ENCODE measurements around the gene COL12A1. TPM values are rescaled to one million over a fixed set of nuclear protein-coding genes. Genes with fewer than 3 reads are reported as not detected.

Gene COL12A1
- total and polyA plus RNA-seq, 5 donors from 2014 or later, result 0.37 TPM; not detected in 4

DNA sequence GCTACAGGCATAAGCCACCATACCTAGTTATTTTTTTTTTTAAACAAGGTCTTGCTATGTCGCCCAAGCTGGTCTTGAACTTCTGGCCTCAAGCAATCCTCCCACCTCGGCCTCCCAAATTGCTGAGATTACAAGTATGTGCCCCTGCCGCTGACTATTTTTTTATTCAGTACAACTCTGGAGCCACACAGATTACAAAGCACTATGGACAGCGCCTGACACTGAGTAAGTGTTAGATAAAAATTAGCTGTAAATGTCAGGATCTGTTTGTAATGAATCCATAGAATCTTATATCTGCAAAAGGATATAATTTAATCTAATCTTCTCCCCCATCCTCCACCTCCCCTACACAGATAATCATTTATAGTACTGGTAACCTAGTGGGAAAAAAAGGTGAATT lies 15.3 kb upstream of the COL12A1 start:
- Mint-ChIP-seq H3K4me3 (no peak overlapping the region), H3K27ac (no peak overlapping the region), H3K4me1 (no peaks in the 10 kb centered on the region), H3K27me3 (peaks cover 40% of the 10 kb centered on the region), H3K36me3 (no peaks in the 10 kb centered on the region), H3K9me3 (no peaks in the 10 kb centered on the region)
- H3K27me3 ChIP-seq (ENCODE audit: control insufficient read depth, insufficient read depth, low read length), result peaks cover 23% of the 10 kb centered on the region
- no peak overlapping the region for H3K4me3 ChIP-seq (ENCODE audit: low read depth, low read length)
- DNase-seq (no peak), ATAC-seq (ENCODE audit: low read depth in 2 of 2) (no peak)
- no peak overlapping the region for H3K27ac ChIP-seq (ENCODE audit: insufficient read depth, low read length, poor library complexity, severe bottlenecking)
- no peaks in the 10 kb centered on the region for H3K36me3 ChIP-seq (ENCODE audit: control insufficient read depth, insufficient read depth, low read length)
- H3K9me3 ChIP-seq (ENCODE audit: control insufficient read depth in 2 of 2, low read length in 2 of 2), result no peaks in the 10 kb centered on the region
- H3K4me1 ChIP-seq (ENCODE audit: control insufficient read depth, insufficient read depth, low read length, poor library complexity, severe bottlenecking), result no peaks in the 10 kb centered on the region

GRCh38 chr6:75220357-75220756 lies 14.5 kb upstream of the COL12A1 start:
- Mint-ChIP-seq H3K36me3 (no peaks in the 10 kb centered on the region), H3K27me3 (peaks cover 40% of the 10 kb centered on the region), H3K9me3 (no peaks in the 10 kb centered on the region), H3K4me3 (no peak overlapping the region), H3K4me1 (no peaks in the 10 kb centered on the region), H3K27ac (no peak overlapping the region)
- Histone ChIP-seq H3K36me3 (ENCODE audit: control insufficient read depth, insufficient read depth, low read length) (no peaks in the 10 kb centered on the region), H3K4me1 (ENCODE audit: control insufficient read depth, insufficient read depth, low read length, poor library complexity, severe bottlenecking) (no peaks in the 10 kb centered on the region), H3K27ac (ENCODE audit: insufficient read depth, low read length, poor library complexity, severe bottlenecking) (no peak overlapping the region), H3K4me3 (ENCODE audit: low read depth, low read length) (no peak overlapping the region), H3K27me3 (ENCODE audit: control insufficient read depth, insufficient read depth, low read length) (peaks cover 23% of the 10 kb centered on the region), H3K9me3 (ENCODE audit: control insufficient read depth in 2 of 2, low read length in 2 of 2) (no peaks in the 10 kb centered on the region)
- DNase-seq, result no peak
- no peak for ATAC-seq (ENCODE audit: low read depth in 2 of 2)

- H3K4me1 Mint-ChIP-seq, result no peaks in the 10 kb centered on the region
Measured at GRCh38 chr6:75219263-75219662, 13.4 kb upstream of the COL12A1 start.

DNA sequence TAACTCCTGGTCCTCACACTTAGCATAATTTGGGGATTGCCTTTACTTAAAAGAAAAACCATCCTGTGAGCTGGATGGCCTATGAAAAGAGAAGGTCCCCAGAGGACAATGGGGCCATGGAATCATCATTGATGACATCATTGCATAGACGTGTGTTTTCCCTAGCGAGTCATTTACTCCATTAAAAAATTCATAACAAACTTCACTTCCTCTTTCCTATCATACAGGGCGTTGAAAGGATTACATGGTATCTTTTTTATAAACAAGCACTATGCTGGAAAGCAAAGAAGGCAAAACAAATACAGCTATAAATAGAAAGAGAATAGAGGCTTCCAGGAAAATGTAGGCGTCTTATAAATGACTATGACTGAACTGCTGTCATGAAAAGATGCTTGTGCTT lies 11.3 kb upstream of the COL12A1 start:
- H3K27me3 Mint-ChIP-seq, result peaks cover 38% of the 10 kb centered on the region
- no peaks in the 10 kb centered on the region for H3K4me1 ChIP-seq (ENCODE audit: control insufficient read depth, insufficient read depth, low read length, poor library complexity, severe bottlenecking)
- H3K27me3 ChIP-seq (ENCODE audit: control insufficient read depth, insufficient read depth, low read length), result peaks cover 17% of the 10 kb centered on the region
- no peaks in the 10 kb centered on the region for H3K36me3 Mint-ChIP-seq
- no peak overlapping the region for H3K27ac Mint-ChIP-seq
- H3K4me3 ChIP-seq (ENCODE audit: low read depth, low read length), result no peak overlapping the region
- H3K27ac ChIP-seq (ENCODE audit: insufficient read depth, low read length, poor library complexity, severe bottlenecking), result no peak overlapping the region
- no peak for ATAC-seq (ENCODE audit: low read depth in 2 of 2)
- H3K4me1 Mint-ChIP-seq, result no peaks in the 10 kb centered on the region
- no peak overlapping the region for H3K4me3 Mint-ChIP-seq
- H3K9me3 ChIP-seq (ENCODE audit: control insufficient read depth in 2 of 2, low read length in 2 of 2), result no peaks in the 10 kb centered on the region
- no peak for DNase-seq
- H3K36me3 ChIP-seq (ENCODE audit: control insufficient read depth, insufficient read depth, low read length), result no peaks in the 10 kb centered on the region
- H3K9me3 Mint-ChIP-seq, result no peaks in the 10 kb centered on the region

More at GRCh38 chr6:75219263-75219662, 13.4 kb upstream of the COL12A1 start:
- Mint-ChIP-seq H3K9me3 (no peaks in the 10 kb centered on the region), H3K4me3 (no peak overlapping the region), H3K27me3 (peaks cover 31% of the 10 kb centered on the region), H3K36me3 (no peaks in the 10 kb centered on the region), H3K27ac (no peak overlapping the region)
- DNase-seq (no peak), ATAC-seq (ENCODE audit: low read depth in 2 of 2) (no peak)
- peaks cover 24% of the 10 kb centered on the region for H3K27me3 ChIP-seq (ENCODE audit: control insufficient read depth, insufficient read depth, low read length)
- H3K4me1 ChIP-seq (ENCODE audit: control insufficient read depth, insufficient read depth, low read length, poor library complexity, severe bottlenecking), result no peaks in the 10 kb centered on the region
- H3K4me3 ChIP-seq (ENCODE audit: low read depth, low read length), result no peak overlapping the region
- no peaks in the 10 kb centered on the region for H3K36me3 ChIP-seq (ENCODE audit: control insufficient read depth, insufficient read depth, low read length)
- H3K9me3 ChIP-seq (ENCODE audit: control insufficient read depth in 2 of 2, low read length in 2 of 2), result no peaks in the 10 kb centered on the region
- H3K27ac ChIP-seq (ENCODE audit: insufficient read depth, low read length, poor library complexity, severe bottlenecking), result no peak overlapping the region

DNA sequence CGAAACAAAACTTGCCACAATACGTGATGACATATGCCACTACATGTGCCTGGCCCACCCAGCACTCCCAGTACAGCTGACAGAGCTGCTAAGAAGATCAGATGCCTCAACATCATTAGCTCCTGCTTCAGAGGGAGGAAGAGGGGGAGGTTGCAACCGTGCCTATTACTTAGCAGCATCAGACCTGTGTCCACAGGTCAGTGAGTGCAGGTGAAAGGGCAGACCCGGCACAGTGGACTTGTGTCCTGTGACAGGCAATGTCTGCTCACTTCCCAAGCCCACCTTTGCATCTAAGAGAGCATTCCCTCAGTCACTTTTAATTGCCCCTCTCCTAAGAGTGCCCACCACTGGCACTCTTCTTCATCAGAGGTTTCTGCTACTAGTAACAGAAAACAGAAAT lies 9.4 kb upstream of the COL12A1 start:
- Mint-ChIP-seq H3K36me3 (no peaks in the 10 kb centered on the region), H3K4me1 (peaks cover 0 to 8% (median 3%) of the 10 kb centered on the region in 4 donors), H3K27me3 (peaks cover 50% of the 10 kb centered on the region), H3K27ac (no peak overlapping the region), H3K9me3 (no peaks in the 10 kb centered on the region), H3K4me3 (no peak overlapping the region)
- H3K27me3 ChIP-seq (ENCODE audit: control insufficient read depth, insufficient read depth, low read length), result peaks cover 11% of the 10 kb centered on the region
- H3K27ac ChIP-seq (ENCODE audit: insufficient read depth, low read length, poor library complexity, severe bottlenecking), result no peak overlapping the region
- ATAC-seq (ENCODE audit: low read depth in 2 of 2) (no peak), DNase-seq (no peak)
- H3K4me1 ChIP-seq (ENCODE audit: control insufficient read depth, insufficient read depth, low read length, poor library complexity, severe bottlenecking), result no peaks in the 10 kb centered on the region
- no peak overlapping the region for H3K4me3 ChIP-seq (ENCODE audit: low read depth, low read length)
- H3K9me3 ChIP-seq (ENCODE audit: control insufficient read depth in 2 of 2, low read length in 2 of 2), result no peaks in the 10 kb centered on the region
- H3K36me3 ChIP-seq (ENCODE audit: control insufficient read depth, insufficient read depth, low read length), result no peaks in the 10 kb centered on the region

- H3K4me1 ChIP-seq (ENCODE audit: control insufficient read depth, insufficient read depth, low read length, poor library complexity, severe bottlenecking), result peaks cover 4% of the 10 kb centered on the region
- no peak overlapping the region for H3K27ac ChIP-seq (ENCODE audit: insufficient read depth, low read length, poor library complexity, severe bottlenecking)
- Mint-ChIP-seq H3K9me3 (no peaks in the 10 kb centered on the region), H3K36me3 (no peaks in the 10 kb centered on the region), H3K4me1 (peaks cover 5 to 17% (median 8%) of the 10 kb centered on the region in 4 donors), H3K27ac (no peak overlapping the region), H3K27me3 (peaks cover 52% of the 10 kb centered on the region), H3K4me3 (no peak overlapping the region)
- ATAC-seq (ENCODE audit: low read depth in 2 of 2) (no peak), DNase-seq (no peak)
- peaks cover 10% of the 10 kb centered on the region for H3K27me3 ChIP-seq (ENCODE audit: control insufficient read depth, insufficient read depth, low read length)
- no peaks in the 10 kb centered on the region for H3K36me3 ChIP-seq (ENCODE audit: control insufficient read depth, insufficient read depth, low read length)
- H3K9me3 ChIP-seq (ENCODE audit: control insufficient read depth in 2 of 2, low read length in 2 of 2), result no peaks in the 10 kb centered on the region
- H3K4me3 ChIP-seq (ENCODE audit: low read depth, low read length), result no peak overlapping the region
Measured at GRCh38 chr6:75213732-75214131, 7.9 kb upstream of the COL12A1 start.

GRCh38 chr6:75213112-75213511 lies 7.3 kb upstream of the COL12A1 start:
- no peak overlapping the region for H3K27ac Mint-ChIP-seq
- H3K36me3 Mint-ChIP-seq, result no peaks in the 10 kb centered on the region
- H3K27ac ChIP-seq (ENCODE audit: insufficient read depth, low read length, poor library complexity, severe bottlenecking), result no peak overlapping the region
- peaks cover 13% of the 10 kb centered on the region for H3K27me3 ChIP-seq (ENCODE audit: control insufficient read depth, insufficient read depth, low read length)
- H3K4me1 Mint-ChIP-seq, result peaks cover 9 to 23% (median 12%) of the 10 kb centered on the region in 4 donors
- peaks cover 56% of the 10 kb centered on the region for H3K27me3 Mint-ChIP-seq
- DNase-seq (no peak), ATAC-seq (ENCODE audit: low read depth in 2 of 2) (no peak)
- H3K4me3 Mint-ChIP-seq, result no peak overlapping the region
- no peak overlapping the region for H3K4me3 ChIP-seq (ENCODE audit: low read depth, low read length)
- H3K9me3 ChIP-seq (ENCODE audit: control insufficient read depth in 2 of 2, low read length in 2 of 2), result no peaks in the 10 kb centered on the region
- H3K9me3 Mint-ChIP-seq, result peaks cover 0 to under 1% (median 0%) of the 10 kb centered on the region in 7 donors
- H3K4me1 ChIP-seq (ENCODE audit: control insufficient read depth, insufficient read depth, low read length, poor library complexity, severe bottlenecking), result peaks cover 10% of the 10 kb centered on the region
- no peaks in the 10 kb centered on the region for H3K36me3 ChIP-seq (ENCODE audit: control insufficient read depth, insufficient read depth, low read length)

- Mint-ChIP-seq H3K4me3 (no peak overlapping the region), H3K4me1 (peaks cover 12 to 27% (median 17%) of the 10 kb centered on the region in 4 donors), H3K9me3 (peaks cover 0 to 2% (median 0%) of the 10 kb centered on the region in 7 donors), H3K27ac (no peak overlapping the region), H3K36me3 (no peaks in the 10 kb centered on the region), H3K27me3 (peaks cover 56% of the 10 kb centered on the region)
- Histone ChIP-seq H3K36me3 (ENCODE audit: control insufficient read depth, insufficient read depth, low read length) (no peaks in the 10 kb centered on the region), H3K27me3 (ENCODE audit: control insufficient read depth, insufficient read depth, low read length) (peaks cover 13% of the 10 kb centered on the region), H3K4me1 (ENCODE audit: control insufficient read depth, insufficient read depth, low read length, poor library complexity, severe bottlenecking) (peaks cover 18% of the 10 kb centered on the region), H3K27ac (ENCODE audit: insufficient read depth, low read length, poor library complexity, severe bottlenecking) (no peak overlapping the region), H3K4me3 (ENCODE audit: low read depth, low read length) (no peak overlapping the region), H3K9me3 (ENCODE audit: control insufficient read depth in 2 of 2, low read length in 2 of 2) (no peaks in the 10 kb centered on the region)
- DNase-seq (no peak), ATAC-seq (ENCODE audit: low read depth in 2 of 2) (no peak)
Measured at GRCh38 chr6:75211920-75212590, 6.2 kb upstream of the COL12A1 start.

All from CD4-positive, CD25-positive, alpha-beta regulatory T cell (primary cell).